HT-29 (cell line): ENCODE data around the gene SFXN2. TPM values are rescaled to one million over a fixed set of nuclear protein-coding genes. Genes with fewer than 3 reads are reported as not detected.
A peak's percentile ranks its signal among the peaks of the same experiment; 100 is the strongest.
"Not testable (repeated sequence)": the region's sequence is repeated elsewhere in the genome, so short reads cannot be mapped to it uniquely, and the experiment has no call there.

Source experiments
- DNase-seq: peaks from one replicate; pipeline ENCODE4 v3.0.0-alpha.2; 2015; ENCODE audit warnings: low spot score
- total RNA-seq: library from RNA; depleted of rRNA; stranded (reverse); fragments of >200 nt; shearing (Covaris generic); gene quantifications from 2 replicates; pipeline ENCODE4 v1.2.3, GENCODE V29; 2014; rRNA removed

The SFXN2 gene, protein sequence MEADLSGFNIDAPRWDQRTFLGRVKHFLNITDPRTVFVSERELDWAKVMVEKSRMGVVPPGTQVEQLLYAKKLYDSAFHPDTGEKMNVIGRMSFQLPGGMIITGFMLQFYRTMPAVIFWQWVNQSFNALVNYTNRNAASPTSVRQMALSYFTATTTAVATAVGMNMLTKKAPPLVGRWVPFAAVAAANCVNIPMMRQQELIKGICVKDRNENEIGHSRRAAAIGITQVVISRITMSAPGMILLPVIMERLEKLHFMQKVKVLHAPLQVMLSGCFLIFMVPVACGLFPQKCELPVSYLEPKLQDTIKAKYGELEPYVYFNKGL
- 20.8 and 33.4 TPM in 2 replicates for total RNA-seq

DNA sequence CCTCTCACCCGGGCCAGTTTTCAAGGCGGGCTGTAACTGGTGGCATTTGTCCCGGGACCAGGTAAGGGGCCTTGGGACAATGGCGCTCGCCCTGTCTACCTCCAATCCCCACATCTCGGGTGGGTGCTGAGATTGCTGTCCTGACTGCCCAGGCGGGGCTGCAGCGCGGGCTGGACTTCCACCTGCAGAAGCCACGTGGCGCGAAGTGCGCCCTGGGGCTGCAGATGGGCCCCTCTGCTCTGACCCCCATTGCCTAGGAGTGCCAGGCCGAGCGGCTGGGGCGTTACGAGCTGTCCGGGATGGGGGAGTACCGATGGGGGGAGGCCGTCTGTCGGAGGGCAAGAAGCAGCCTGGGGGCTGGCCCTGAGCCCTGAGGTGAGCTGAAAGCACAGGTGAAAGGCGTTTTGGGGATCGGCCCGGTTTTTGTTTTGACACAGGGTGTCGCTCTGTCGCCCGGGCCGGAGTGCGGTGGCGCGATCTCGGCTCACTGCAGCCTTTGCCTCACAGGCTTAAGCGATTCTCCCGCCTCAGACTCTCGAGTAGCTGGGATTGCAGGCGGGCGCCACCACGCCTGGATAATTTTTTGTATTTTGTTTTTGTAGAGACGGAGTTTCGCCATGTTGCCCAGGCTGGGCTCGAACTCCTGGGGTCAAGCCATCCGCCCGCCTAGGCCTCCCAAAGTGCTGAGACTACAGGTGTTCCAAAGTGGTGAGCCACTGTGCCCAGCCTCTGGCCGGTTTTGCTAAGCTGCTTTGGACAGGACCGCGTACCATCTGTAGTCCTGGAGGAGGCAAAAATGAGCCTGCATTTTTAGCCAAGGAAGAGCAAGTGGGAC, at the start of gene SFXN2:
Gene SFXN2, plus strand, starts transcription at position 16 of the 835 bp plus-strand sequence. CDS start 12,001 bp downstream, outside the sequence.
- no peak for DNase-seq

DNA sequence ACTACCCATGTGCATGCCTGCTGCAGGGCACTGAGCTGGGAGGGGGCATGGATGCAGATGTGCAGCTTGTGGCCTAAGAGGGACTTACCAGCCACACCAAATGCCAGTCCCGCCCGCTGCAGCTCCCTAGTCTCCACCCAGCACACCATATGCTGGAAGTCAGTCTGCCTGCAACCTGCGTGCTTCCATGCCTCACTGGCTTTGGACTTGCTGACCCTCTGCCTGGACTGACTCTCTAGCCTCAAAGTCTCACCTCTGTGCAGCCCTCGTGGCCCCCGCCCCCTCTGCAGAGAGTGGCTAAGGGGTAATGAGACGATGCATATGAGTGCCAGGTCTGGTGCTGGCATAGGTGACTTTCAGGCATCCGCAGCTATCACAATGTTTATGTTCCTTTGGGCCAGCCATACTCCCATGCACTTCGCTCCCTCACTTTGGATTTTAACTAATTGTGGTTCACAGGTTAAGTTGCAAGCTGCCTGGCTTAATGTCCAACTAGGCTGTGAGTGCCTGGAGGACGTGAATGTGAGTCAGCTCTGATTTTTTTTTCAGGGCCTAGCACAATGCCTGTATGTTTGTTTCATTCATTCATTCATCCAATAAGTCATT, 48.4 kb upstream of the SFXN2 start:
- no peak for DNase-seq

DNA sequence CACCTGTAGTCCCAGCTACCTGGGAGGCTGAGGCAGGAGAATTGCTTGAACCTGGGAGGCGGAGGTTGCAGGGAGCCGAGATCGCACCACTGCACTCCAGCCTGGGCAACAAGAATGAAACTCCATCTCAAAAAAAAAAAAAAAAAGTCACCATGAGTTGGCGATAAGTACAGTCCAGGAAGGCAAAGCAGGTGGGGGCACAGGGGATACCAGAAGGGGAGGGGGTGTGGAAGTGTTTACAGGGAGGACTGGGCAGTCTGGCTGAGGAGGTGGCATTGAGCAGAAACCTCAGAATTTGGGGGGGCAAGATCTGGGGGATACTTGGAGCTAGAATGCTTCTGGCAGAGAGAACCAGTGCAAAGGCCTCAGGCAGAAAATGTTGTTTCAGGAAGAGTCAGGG, 47.0 kb upstream of the SFXN2 start:
- not testable (repeated sequence) for DNase-seq

DNA sequence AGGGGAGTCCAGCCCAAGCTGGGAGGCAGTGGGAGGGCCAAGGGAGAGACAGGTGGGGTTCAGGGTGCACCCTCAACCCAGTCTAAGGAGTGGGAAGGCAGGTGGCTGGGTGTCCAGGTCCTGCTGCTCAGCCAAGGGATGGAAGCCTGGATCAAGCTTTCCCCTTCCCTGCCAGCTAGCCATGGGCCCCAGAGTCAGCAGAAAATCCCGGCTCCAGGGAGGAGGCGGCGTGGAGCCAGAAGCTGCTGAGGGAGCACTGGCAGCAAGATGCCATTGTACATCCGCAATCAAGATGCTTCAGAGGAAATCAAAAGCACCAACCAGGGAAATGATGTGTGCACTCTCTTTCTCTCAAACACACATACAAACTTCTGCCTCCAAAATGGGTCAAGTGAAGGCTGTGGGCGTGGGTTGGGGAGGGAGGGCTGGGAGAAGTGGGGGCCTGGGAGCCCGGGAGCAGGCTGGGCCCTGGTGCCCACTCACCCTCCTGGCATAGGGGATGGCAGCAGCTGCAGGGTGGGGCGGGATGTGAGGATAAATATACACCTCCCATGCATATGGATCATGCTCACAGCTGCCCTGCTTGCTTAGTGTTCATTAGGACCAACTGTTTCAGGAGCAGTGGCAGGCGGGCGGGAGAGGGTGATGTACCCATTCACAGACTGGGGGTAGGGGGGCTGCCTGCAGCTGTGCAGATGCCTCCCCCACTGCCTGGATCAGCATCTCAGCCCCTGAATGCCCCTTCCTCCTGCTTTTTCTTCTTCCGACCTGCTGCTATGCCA, 45.9 kb upstream of the SFXN2 start:
- DNase-seq, result no peak

DNA sequence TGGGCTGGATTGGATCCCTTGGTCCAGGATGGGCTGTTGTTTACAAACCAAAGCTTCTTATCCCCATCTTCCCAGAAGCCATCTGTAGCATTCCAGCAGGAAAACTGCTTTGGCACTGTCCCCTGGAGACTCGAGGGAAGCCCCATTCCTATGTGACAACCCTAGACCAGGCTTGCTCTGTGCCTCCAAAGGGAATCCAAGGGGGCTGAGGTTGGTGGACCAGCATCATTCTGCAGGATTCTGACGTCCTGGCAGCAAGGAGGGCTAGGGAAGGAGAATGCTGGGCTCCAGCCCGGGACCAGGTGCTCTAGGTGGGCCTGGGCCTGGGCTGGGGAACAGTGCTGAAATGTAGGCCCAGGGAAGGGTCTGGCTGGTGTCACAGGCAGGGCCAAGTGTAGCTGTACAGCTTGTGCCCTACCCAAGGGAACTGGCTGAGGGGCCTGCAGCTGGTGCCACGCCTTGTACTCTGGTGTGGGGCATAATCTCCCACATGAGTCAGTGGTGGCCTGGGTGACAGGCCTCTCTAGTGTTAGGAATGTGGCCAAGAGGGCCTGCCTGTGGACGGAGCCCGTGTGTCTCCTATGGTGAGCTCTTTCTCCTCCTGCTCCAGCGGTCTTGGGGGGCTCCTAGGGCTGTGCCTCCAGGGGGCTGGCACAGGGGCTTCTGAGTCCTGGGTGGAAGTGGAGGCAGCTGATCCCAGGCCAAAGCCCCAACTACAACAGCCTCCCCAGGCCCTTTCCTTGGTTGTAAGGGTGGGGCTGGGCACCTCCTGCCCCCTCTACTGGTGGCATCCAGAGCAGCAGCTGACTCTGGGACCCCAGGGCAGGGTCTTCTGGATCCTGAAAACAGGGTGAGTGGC, 45.0 kb upstream of the SFXN2 start:
- no peak for DNase-seq

DNA sequence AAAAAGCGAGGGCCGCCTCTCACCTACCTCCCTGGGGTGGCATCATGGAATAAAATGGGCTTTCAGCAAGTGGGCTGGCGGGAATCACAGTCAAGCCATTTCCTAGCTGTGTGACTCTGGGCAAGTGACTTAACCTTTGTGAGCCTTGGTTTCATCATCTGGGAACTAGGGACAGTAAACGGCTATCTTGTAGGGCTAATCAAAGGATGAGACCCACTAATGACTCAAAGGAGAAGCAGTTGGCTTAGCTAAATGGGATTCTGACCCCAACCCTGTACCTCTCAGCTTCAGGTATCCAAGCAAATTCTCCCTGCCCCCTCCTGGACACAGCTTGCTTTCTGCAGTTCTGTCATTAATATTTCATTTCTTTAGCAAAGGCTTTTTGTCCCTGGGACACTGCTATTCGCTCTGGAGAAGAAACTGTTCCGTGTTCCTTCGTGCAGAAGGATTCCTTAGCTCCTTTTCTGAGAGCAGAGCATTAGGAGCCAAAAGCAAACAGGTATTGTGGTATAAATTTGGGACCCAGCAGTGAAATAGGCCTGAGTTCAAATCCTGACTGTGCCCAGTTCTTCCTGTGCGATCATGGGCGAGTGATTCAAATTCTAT, 44.3 kb upstream of the SFXN2 start:
- no peak for DNase-seq

DNA sequence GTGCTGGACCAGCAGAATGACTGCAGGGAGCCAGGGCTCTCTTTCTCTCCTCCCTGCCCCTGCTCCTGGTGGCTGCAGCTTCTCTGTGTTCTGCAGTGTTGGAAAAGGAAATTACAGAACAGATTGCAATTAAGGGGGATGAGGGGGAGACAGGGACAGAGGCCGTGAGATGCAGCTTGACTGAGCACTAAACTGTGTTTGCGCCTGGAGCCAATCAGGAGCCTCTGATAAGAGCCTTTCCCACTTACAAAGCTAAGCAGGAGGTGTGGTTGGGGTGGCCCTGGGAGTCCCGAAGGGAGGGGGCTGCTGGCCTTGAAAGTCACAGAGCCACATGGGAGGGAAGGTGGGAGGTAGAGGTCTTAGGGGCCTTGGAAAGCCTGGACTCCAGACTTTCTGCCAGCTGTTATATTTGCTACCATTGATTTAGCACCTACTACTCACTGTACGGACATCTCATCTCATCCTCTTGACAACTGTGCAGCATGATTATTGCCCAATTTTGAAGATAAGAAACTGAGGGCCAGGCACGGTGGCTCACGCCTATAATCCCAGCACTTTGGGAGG, 43.5 kb upstream of the SFXN2 start:
- no peak for DNase-seq

DNA sequence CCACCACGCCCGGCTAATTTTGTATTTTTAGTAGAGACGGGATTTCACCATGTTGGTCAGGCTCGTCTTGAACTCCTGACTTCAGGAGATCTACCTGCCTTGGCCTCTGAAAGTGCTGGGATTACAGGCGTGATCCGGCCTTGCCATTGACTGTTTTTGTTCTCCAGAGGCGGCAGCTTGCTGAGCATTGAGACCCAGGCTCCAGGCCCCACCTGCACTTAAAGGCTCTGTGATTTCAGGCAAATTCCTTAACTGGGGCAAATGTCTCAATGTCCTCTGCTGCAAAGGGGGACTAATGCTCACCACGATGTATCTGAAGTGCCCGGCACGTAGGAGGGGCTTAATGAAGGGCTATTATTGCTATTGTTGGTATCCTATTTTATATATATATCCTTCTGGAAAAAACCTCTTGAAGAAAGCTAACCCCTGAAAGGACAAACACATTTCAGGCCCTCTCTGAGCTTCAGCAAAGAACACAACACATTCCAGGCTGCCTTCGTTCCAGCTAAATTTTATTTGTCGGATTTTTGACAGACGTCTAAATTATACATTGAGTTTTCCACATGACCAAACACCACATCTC, 41.1 kb upstream of the SFXN2 start:
- no peak for DNase-seq

DNA sequence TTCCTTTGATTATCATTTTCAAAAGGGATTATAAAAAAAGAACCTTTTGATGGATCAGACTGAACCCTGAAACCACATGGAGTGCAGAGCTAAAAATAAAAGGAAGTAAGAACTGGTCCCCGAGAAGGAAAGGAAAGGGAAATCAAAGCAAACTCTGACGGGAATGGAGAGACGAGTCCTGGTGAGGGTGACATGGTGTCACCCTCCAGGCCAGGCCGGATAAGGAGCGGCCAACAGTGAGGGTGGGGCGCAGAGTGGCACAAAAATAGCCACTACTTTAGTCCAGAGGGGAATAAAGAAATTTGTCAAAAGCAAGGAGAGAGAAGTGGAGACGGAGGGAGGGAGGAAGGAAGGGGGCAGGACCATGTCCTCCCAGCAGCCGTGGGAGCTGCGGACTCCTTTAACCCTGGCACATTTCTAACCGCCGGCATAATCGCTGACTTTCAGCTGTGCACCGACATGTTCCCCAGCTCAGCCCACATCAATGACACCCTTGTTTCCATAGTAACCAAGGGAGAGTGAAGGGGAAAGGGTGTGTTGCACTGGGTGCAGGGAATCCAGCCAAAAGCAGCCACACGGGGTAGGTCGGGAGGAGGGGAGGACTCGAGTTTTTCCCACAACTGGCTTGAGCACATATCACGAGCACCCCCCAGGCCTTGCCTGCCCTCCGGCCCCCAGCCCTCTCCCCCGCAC, 40.5 kb upstream of the SFXN2 start:
- no peak for DNase-seq

DNA sequence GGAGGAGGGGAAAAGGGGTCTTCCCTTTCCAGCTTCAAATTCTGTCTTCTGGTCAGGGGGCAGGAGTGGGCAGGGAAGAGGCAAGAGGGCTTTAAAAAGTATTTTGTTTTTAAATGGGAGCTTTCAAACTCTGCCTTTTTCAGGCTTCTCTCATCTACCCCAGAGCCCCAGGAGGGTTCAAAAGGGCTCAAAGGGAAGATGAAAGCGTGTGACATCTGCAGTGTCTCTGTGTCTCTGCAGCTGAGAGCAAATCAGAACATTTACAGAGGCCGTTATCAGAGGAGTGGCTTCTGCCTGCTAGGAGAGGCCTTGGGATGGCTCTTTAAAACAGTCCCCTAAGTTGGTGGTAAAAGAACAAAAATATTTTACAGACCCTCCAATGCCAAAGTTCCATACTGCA, 39.9 kb upstream of the SFXN2 start:
- no peak for DNase-seq

DNA sequence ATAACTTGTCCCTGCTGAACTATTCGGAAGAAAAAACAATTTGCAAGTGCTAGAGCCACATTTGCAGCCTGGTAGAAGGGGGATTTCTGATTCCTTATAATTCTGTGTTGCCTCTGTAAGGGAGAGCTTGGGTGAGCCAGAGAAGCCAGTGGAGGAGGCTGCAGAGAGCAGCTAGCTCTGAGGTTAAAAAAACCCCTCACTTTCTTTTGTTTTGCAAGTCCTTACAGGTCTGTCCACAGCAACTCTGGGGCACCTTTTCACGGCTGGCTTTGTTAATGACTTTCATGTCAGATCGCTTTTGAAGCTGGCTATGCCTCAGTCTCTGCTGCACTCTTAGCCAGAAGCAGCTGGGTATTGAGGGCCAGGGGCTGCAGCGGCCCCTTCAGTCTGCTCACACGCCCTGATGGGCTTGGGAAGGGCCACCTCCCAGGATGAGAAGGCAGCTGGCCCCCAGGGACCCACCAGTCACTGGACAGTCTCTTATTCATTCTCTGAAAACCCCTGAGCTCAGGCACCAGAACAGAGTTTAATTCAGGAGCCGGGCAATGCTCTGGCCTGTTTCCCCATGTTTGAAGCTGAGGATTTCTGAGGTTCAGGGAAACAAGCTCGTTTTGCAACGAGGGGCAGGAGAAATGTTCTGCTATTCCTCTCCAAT, 39.3 kb upstream of the SFXN2 start:
- DNase-seq, result no peak

DNA sequence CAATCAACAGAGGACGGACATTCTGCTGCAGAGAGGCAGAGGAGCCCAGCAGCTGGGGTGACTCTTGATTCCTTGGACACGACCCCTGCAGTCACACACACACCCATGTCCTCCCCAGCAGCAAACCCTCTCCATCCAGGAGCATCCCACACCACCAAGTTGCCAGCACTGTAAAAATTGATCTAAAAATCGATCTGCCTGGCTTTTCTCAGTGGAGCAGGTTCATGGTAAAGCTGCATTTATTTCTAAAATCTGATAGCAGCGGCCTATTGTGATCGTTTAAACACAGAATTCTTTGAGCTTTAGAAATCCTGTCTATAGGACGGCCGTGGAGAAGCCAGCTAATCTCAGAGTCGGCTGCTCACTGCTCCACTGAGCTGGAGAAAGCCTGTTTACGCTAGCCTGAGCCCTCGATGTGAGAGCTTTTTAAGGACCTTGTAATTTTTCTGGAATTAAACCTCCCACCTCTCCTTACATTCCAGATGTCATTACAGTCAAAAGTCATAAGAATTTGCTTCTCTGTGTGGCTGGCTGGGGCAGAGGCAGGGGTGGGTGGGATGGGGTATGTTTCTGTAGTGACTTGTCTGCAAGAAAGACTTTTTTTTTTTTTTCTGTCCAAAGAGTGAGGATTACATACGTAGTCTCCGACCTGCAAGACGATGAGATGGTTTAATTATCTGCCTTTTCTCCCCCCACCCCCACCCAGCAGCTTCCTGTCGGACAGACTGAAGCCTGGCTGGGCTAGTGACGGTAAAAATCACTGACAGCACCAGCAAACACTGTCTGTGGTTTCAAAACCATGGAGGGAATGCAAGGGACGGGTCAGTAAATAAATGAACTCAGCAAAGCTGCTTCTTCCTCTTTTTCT, 38.5 kb upstream of the SFXN2 start:
- no peak for DNase-seq

DNA sequence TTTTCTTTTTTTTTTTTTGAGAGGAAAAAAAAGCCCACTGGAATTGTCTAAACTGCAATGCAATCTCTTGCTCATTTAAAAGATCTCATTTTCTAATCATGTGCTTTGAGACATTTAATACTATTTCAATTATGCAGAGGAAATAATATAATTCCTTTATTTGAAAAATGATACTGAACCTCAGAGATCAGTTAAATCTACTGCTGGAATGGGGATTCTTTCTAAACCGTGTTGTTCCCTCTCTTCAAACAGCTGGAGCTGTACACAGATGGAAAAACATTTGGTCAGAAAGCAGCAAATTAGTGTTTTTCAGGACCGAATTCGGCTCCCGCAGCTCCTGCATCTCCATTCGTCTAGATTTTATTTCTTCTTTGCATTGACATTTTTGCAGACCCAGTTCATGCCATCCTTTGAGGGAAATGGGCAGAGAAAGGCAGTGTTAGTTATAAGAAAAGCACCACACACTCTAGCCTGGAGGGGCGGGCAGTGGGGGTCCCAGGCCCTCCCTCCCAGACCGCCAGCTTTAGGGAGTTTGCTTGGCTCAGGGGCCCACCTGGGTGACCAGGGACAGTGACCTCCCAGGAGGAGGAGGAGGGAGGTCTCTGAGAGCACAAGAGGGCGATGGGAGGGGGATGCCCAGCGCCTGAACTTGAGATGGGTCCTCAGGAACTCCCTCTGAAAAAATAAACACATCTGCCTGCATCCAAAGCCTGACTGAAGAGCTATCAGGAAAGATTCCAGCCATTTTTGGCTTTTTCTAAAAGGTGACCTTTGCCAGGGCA, 37.7 kb upstream of the SFXN2 start:
- DNase-seq, result no peak

DNA sequence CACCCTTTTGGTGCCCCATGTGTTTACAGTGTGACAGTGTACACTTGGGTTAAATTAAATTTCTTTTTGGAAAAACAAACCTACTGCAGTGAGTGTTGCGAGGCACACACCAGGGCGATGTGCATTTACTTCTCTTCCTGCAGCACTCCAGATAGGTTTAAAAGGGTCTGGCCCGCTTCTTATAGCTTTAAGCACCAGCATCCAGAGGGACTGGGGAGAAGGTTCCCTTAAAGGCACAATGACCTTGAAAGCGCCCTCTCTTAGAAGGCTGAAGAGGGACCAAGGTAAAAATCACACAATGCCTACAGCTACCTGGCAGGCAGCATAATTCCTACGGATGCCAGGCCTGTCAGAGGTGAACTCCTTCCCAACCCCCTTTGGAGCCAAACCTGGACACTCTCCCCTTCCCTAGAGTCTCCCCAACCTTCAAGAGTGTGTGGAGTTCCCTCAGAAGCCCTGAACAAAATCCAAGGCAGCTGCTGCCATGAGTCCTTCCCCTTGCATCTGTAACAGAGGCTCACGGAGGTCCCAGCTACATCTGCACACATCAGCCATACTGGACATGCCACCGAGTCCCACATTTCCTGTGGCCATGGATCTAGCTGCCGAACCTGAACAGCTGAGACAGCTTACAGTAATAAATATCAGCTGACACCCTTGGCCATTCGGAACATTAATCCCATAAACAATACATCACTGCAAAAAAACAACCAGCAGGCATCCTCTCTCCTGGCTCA, 36.9 kb upstream of the SFXN2 start:
- DNase-seq, result no peak

DNA sequence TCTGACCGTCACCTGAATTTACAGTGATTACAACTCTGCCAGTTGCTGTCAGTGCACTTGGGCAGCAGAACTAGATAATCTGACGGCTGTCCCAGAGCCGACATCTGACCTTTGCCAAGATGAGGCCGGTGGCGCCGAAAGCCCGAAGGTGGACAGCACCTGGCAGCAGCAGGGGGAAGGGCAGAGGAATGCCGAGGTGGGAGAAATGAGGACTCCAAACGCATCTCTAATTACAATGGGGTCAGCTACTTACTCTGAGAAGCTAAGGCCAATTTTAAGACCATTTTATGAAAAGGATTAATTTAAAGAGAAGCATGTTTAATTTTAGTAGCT, 36.4 kb upstream of the SFXN2 start:
- no peak for DNase-seq

DNA sequence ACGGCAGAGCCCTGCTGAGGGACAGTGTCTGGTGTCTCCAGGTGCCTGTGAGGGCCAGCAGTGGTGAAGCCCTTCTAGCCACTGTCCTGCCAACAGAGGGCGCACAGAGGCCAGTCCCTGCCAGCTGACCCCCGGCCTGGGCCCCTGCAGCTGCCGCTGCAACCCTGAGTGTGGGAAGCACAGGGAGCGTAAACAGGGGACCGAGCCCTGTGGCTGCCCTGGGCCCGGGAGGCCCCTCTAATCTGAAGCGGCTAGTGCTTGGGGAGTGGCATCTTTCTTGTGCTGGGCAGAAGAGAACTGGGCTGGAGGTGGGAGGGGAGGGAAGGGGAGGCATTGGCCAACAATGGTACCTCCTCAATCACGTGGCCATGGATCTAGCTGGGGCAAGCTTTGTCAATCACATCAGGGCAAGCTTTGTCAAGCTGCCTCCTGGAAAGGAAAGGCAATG, 35.6 kb upstream of the SFXN2 start:
- peak; percentile 78 for DNase-seq
